Hepatic stellate cell (primary cell): ENCODE measurements around the gene CRKL.

Experiments
- DNase-seq: peaks from one replicate; pipeline ENCODE4 v3.0.0; 2011; ENCODE audit warnings: low spot score

CRKL gene

DNA sequence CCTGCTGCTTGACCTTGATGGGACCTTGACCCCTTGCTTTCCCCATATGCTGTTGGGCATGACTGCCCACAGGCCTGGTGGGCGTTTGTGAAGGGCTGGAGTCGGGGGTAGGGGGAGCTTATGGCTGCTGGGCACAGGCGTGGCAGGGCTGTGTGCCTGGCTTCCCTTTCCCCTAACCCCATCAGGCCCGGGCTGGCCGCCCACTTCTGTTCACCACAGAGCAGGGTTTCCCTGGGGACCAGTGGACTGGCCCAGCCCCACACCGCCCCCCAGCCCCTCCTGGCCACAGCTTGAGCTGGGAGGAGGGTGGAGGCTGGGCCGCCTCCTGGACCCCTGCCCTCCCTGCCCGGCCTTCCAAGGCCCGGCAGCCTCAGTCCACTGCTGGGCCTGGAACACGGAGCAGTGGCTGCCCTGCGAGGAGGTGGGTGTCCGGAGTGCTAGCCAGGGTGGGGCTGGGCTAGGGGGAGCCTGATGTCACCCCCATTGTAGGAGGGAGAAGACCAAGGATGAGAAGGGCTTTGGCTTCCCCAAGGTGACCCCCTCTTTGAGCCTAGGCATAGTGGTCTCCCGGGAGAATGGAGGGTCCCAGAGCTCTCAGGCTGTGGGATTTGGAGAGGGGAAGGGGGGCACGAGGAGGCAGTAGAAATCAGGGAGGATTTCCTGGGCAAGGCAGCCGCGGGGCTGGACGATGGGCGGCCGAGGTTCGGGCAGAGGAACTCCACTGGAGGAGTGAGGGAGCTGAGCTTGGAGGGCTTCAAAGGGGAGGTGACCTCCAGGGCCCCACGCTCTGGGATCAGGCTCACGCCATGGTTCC, 49.9 kb downstream of the CRKL start, which contains the start of gene AIFM3:
TSS of gene AIFM3 (plus strand) at position 373 of the 814 bp plus-strand sequence. CDS start 690 bp downstream, outside the sequence.
- no peak for DNase-seq

DNA sequence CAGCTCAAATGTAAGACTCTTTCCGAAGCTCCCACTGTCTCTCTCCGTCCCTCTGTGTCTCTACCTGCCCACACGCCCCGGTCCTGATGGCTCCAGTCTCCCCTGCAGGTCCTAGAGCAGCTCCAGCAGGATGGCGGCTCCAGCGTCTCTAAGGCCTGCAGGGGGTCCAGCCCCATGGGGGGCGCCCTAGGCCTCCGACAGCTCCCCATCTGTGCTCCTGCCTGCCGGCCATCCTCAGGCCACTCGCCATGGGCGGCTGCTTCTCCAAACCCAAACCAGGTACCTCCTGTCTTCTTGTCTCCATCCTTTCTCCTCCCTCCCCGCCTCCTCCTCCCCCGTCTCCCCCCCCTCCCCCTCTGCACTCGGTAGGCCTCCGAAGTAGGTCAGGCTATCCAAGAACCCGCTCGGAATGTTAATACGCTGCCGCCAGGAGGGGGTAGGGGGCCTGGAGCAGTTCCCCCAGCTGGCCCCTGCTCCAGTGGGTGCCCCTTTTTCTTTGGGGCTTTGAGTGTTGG, 50.5 kb downstream of the CRKL start:
- DNase-seq, result no peak

DNA sequence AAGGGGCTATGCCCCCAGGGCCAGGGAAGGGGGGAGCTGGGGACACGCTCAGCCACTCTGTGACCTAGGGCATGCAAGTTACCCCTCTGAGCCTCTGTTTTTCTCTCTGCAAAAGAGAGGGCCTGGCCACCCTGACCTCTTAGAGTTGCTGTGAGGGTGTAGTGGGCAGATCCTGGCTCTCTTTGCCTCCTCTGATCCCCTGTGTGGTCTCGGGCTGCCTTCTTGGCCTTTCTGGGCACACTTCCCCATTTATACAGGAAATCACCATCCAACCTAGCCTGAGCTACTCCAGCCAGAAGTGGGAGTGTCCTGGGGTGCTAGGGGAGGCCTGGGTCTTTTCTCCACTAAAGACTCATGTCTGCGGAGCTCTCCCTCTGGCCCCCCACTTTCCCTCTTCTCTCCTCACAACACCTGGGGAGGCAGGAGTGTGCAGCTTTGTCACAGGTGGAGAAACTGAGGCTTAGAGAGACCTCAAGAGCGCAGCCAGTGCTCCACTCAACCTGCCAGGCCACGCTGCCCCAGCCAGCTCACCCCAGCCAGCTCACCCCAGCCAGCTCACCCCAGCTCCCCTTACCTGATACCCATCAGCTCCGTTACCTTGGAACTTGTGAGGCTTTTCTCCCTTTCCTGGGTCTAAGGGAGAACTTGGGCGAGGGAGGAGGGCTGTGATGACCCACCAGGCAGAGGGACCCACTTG, 51.2 kb downstream of the CRKL start:
- DNase-seq, result no peak

DNA sequence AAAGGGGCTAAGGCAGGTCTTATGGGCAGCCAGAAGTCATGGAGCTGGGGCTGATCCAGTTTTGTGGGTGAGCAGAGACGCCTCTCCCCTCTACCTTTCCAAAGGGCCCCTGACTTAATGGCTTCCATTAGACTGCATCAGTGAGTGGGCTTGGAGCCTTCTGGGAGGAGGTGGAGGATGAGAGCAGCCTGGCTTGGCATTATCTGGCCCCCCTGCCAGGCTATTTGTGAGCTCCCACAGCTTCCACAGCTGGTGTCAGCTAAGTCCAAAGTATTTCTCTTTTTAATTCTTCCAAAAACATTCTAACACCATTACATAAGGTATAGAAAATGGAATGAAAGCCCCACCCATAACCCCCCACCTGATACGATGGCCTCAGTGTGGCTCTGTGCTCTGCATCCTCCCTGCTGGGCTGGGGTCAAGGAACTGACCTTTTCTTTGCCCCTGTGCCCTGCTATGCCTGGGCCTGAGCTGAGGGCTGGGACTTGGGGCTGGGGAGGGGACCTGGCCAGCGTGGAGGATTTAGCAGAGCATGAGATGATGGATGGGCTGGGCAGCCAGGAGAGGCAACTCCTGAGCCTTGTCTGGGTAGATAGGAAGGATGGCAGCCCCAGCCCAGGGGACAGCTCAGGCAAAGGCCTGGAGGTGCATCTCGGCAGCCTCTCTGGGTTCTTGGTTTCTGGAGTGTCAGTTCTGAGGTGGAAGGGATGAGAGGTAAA, 53.9 kb downstream of the CRKL start:
- DNase-seq, result no peak

DNA sequence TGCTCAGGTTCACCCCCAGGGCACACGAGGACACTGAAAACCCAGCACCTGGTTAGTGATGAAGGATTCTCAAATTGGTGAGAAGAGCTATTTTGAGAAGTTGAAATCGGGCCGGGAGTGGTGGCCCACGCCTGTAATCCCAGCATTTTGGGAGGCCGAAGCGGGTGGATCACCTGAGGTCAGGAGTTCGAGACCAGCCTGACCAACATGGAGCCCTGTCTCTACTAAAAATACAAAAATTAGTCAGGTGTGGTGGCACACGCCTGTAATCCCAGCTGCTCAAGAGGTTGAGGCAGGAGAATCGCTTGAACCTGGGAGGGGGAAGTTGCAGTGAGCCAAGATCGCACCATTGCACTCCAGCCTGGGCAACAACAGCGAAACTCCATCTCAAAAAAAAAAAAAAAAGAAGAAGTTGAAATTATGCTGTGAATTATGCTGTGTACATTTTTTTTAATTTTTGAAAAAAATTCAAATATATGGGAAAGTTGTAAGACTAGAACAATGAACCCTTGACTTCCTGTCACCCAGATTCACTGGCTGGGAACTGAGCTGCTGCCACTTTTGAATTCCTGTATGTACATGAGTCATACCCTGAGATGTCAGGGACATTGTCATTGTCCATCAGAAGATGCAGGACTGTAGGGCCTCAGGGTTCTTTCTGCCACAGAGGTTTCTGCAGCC, 54.9 kb downstream of the CRKL start:
- peak; percentile 51 for DNase-seq

DNA sequence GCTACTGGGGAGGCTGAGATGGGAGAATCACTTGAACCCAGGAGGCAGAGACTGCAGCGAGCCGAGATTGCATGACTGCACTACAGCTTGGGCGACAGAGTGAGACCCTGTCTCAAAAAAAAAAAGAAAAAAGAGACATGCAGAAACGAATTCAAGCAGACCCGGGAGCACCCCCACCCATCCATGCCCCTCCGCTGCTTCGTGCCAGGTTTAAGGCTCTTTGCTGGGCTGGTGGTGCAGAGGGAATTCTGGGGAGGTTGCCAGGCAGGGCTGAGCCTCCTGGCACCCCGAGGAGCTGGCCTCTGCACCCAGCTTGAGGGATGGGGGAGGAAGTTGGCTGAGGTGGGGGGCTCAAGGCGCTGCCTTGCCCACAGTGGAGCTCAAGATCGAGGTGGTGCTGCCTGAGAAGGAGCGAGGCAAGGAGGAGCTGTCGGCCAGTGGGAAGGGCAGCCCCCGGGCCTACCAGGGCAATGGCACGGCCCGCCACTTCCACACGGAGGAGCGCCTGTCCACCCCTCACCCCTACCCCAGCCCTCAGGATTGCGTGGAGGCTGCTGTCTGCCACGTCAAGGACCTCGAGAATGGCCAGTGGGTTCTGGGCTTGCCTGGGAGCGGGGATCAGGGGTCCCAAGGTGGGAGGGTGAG, 55.8 kb downstream of the CRKL start:
- DNase-seq, result no peak

DNA sequence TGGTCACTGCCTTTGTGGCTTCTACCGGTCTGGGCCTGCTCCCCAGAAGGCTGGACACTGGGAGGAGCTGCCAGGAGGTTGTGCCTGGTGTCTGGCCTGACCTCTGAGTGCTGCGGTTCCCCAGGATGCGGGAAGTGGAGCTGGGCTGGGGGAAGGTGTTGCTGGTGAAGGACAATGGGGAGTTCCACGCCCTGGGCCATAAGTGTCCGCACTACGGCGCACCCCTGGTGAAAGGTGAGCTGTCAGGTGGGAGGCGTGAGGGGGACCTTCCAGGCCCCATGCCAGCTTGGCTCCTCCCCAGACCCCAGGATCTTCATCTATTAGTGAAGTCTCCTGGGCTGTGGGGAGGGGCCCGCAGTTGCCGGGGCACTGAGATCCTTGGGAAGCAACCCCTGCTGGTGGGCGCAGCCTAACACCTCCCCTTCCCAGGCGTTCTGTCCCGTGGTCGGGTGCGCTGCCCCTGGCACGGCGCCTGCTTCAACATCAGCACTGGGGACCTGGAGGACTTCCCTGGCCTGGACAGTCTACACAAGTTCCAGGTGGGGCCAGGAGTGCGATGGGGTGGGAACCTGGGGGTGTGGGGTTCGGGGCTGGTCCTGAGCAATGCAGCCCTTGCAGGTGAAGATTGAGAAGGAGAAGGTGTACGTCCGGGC, 56.6 kb downstream of the CRKL start:
- no peak for DNase-seq

DNA sequence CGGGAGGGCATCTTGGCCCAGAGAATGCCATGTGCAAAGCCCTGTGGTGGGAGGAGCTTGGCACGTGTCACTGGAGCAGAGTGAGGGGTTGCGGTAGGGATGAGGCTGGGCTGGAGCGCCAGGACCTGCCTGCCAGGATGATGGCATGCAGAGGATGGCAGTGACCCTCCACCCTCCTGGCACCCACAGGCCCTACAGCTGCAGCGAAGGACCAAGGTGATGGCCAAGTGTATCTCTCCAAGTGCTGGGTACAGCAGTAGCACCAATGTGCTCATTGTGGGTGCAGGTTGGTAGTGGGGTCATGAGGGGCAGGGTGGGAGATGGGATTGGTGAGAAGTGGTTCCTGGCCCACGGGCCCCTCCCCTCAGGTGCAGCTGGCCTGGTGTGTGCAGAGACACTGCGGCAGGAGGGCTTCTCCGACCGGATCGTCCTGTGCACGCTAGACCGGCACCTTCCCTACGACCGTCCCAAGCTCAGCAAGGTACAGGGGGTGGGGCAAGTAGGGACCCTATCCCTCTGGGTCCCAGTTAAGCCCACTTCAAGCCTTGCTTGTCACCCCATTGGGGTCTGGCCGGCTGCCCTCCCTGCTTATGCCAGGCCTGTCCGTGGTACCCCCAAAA, 57.2 kb downstream of the CRKL start:
- DNase-seq, result no peak

DNA sequence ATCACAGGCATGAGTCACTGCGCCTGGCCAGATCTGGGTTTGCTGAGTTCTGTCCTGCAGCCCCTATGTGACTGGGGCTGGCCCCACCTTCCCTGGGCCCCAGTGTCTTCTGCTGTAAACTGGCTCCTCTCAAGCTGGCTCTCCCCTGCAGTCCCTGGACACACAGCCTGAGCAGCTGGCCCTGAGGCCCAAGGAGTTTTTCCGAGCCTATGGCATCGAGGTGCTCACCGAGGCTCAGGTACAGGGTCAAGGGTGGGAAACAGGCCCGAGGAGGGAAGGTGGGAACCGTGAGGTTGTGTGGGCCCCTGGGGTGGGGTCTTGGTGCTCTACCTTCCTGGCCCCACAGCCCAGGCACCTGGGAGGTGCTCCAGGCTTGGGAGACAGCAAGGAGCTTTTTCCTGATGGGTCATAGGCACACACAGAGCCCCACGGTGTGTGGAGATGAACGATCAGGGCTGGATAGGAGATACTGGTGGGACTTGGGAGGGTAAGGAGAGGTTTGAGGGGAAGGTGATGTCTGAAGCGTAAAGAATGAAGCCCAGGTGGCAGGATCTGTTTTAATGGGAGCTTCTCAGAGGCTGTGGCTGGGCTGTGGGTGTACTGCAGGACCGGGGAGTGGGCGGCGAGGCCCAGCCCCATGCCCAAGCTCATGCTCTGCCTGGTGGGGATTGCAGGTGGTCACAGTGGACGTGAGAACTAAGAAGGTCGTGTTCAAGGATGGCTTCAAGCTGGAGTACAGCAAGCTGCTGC, 58.5 kb downstream of the CRKL start:
- DNase-seq, result no peak

DNA sequence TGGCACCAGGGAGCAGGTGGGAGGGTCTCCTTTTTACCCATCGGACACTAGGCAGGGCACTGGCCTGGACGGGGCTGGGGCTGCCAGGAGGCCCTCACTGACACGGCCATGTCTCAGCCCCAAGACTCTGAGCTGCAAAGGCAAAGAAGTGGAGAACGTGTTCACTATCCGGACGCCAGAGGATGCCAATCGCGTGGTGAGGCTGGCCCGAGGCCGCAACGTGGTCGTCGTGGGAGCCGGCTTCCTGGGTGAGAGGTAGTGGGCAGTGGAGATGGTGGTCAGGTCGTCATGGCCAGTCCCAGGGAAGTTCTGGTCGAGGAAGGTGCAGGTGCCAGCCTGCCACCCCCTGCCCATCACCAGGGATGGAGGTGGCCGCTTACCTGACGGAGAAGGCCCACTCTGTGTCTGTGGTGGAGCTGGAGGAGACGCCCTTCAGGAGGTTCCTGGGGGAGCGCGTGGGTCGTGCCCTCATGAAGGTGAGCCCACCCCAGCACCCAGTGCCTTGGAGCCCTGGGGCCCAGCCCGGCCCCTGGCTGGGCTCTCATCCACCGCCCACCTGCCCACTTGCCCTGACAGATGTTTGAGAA, 59.2 kb downstream of the CRKL start:
- no peak for DNase-seq

DNA sequence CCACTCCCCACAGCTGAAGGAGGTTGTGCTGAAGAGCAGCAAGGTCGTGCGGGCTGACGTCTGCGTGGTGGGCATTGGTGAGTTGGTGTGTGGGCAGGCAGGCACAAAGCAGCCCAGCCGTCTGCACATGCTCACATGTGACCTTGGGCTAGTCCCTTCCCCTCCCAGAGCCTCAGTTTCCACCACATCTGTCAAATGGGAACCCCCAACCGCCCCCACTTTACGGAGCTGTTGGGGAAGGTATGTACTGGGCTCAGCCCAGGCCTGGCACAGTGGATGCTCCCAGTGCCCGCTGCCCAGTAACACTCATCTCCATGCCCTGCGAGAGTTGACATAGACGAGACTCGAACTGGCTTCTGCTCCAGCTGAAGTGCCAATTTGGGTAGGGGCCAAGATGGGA, 59.8 kb downstream of the CRKL start:
- no peak for DNase-seq

DNA sequence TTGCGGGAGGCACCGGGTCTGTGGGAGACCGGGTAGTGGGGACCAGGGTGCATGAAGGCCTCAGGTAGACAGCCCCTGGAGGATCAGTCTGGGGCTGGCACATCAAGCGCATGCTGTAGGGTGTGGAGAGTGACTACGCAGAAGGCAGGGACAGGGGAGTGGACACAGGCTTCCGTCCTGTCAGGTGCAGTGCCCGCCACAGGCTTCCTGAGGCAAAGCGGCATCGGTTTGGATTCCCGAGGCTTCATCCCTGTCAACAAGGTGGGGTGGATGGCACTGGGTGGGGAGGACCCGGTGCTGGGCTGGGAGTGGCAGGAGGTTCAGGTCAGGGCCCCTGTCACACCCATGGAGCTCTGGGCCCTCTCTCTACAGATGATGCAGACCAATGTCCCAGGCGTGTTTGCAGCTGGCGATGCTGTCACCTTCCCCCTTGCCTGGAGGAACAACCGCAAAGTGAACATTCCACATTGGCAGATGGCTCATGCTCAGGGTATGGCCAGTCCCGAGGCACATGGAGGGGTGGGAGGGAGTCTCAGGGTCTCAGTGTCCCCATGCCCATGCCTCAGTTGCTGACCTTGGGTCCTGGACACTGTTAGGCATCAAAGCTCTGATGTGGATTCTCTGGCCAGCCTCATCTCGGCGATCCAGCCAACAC, 60.4 kb downstream of the CRKL start:
- no peak for DNase-seq

DNA sequence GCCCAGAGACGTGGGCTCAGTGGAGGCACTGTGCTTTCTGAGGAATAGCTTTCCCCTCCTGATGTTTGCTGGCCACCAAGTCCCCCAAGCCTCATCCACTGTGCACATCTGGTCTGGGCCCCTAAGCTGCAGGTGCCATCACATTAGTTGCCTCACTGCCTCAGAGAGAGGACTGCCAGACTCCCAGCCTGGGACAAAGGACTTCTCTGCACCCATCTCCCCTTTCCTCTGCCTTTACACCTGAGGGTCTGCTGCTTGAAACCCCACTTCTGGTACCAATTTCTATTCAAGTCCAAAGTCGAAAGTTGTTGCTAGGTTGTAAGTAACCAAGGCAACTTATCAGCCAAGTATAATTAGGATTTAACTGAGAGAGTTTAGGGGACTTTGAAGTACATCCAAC, 61.2 kb downstream of the CRKL start:
- DNase-seq, result no peak

DNA sequence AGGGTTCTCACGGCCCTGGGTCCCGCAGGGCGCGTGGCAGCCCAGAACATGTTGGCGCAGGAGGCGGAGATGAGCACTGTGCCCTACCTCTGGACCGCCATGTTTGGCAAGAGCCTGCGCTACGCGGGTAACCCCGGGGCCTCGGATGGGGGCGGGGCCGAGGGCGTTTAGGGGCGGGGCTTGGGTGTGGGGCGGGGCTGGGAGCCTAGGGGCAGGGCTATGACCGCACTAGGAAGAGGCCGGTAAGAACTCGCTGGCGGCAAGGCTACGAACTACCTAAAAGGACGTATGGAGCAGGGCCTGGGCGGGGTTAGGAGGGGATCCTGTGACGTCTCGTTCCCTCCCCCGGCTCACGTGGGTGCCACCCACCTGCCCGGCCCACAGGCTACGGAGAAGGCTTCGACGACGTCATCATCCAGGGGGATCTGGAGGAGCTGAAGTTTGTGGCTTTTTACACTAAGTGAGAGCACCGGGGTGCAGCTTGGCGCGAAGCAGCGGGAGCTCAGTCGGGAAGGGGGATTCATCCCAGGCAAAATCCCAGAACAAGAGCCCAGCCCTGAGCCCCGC, 62.1 kb downstream of the CRKL start:
- no peak for DNase-seq

DNA sequence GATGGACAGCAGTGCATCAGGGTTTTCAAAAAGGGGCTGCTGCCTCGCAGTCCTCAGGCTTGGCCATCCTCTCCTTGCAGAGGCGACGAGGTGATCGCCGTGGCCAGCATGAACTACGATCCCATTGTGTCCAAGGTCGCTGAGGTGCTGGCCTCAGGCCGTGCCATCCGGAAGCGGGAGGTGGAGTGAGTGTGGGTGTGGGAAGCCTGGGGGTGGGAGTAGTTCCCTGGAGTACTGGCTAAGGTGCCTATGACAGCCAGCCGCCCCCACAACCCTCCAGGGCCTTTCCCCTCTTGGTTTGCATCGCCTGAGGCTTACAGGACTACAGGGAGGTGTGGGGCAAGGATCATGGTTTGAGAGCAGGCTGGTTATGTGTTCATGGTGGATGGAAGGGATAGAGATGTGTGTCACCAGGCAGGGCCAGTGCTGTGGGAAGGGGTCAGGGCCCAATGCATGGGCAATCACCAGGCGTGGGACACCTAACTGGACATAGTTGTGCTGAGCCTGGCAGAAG, 62.8 kb downstream of the CRKL start:
- no peak for DNase-seq

DNA sequence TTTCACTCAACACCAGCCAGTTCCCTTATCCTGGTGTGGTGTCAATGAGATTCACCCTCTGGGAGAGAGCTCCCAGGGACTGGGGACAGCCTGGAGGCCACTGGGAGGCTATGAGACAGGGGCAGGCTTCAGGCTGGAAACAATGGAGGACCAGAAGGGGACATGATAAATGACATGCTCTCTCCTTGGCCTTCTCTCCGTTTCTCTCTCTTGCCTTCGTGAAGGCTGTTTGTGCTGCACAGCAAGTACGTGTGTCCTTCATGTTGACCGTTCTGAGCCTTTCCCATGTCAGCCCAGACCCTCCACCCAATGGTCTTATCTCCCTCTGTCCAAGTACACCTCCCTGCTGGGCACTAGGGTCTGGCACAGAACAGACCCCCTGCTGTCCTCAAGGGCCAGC, 63.3 kb downstream of the CRKL start:
- no peak for DNase-seq

DNA sequence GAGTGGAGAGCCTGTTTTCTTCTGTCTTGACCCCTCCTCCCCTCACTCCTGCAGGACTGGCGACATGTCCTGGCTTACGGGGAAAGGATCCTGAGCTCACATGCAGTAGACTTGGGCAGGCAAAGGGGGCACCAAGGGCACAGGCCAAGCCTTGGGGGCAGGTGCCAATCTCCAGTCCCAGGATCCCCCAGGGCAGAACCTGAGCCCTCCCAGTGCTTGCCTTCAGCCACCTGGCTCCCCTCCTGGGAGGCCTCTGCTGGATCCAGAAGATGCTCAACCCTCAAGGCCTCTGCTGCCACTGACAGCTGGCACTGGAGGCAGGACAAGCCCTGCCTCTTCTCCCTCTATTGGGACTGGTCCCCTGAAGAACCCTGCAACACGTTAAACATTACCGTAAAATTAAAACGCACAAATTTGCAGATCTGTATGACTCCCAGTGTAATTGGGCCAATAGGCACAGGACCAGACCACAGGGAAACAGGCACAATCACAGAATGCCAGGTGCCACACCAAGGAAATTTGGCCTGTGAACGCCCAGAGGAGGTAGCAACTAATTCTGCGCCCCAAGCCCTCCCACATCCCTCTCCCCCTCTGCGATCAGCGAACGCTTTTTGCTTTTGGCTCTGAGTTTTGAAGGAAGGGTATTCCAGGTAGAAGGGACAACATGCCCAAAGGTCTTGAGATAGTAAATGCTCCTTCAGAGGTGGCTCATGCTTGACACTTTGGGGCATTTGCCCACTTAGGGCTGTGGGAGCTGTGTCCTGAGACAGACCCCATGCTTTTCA, 63.9 kb downstream of the CRKL start:
- no peak for DNase-seq
